22Rv1 (cell line): ENCODE measurements around the gene HEXD.
"Not testable (repeated sequence)": the region's sequence is repeated elsewhere in the genome, so short reads cannot be mapped to it uniquely, and the experiment has no call there.

Experiments used
- CTCF ChIP-seq: fragments of 450-650 bp; IDR thresholded peaks from 2 replicates; pipeline ENCODE4 v1.5.1; 2017; ENCODE audit warnings: mild to moderate bottlenecking
- ZFX ChIP-seq: fragments of 450-650 bp; IDR thresholded peaks from 2 replicates; pipeline ENCODE4 v1.6.1; 2017; ENCODE audit warnings: antibody characterized with exemption, borderline replicate concordance

DNA sequence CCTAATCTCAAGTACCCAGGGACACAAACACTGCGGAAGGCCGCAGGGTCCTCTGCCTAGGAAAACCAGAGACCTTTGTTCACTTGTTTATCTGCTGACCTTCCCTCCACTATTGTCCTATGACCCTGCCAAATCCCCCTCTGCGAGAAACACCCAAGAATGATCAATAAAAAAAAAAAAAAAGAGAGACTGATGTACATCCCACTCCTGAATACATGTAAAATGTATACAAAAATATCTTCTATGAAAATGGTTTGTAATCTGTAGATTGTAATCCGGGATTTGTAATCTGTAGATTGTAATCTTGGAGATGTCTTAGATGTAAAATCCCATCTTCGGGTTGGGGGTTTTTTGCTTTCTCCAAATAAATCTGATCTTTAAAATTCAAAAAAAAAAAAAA is 40.9 kb upstream of the HEXD start:
- not testable (repeated sequence) for TF ChIP-seq CTCF, ZFX
